PFSK-1 (cell line): ENCODE measurements around the gene GNAS-AS1.

Experiments
- FOXP2 ChIP-seq: optimal IDR thresholded peaks from 2 replicates; pipeline ENCODE3; 2011; ENCODE audit warnings: borderline replicate concordance, control low read depth, inconsistent platforms; ENCODE audit not compliant: insufficient read depth; ENCODE audit errors: extremely low read length, extremely low read depth
- POLR2AphosphoS5 ChIP-seq: IDR thresholded peaks from 2 replicates; pipeline ENCODE4 v1.6.1; 2012; ENCODE audit warnings: low read depth, mild to moderate bottlenecking, control low read depth, low read length, moderate library complexity
- SIN3A ChIP-seq: IDR thresholded peaks from 2 replicates; pipeline ENCODE4 v1.6.1; 2012; ENCODE audit warnings: mild to moderate bottlenecking, low read length, moderate library complexity, borderline replicate concordance; ENCODE audit not compliant: insufficient read depth
- TAF1 ChIP-seq: IDR thresholded peaks from 2 replicates; pipeline ENCODE4 v1.6.1; 2012; ENCODE audit warnings: low read length, control low read depth, borderline replicate concordance; ENCODE audit not compliant: insufficient read depth
- TF ChIP-seq, protein P1 (sequence below), 2 experiments: IDR thresholded peaks; 2 replicates each; pipeline versions ENCODE4 v1.6.1 to v1.8.0; 2011 to 2012; ENCODE audit warnings: low read depth in 2 of 2, low read length in 2 of 2, control low read depth in 1 of 2, inconsistent platforms in 1 of 2, mild to moderate bottlenecking in 1 of 2, moderate library complexity in 1 of 2; ENCODE audit not compliant: insufficient read depth in 1 of 2

GNAS-AS1 gene

DNA sequence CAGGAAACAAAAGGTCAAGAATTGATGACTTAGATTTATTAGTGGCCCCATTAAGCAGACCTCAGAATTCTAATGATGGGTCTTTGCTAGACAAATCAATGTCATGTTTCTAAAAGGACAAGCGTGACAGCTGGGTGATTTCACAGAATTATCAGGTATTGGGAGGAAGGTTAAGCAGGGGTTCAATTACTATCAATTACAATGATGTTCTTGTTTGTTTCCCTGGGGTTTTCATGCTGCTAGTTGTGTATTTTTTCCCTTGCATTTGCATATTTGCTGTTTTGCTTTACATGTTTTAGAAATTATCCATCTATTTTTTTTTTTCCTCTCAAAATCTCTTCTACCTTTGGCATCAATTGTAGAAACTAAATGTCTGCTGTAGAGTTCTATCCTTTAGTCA lies 29.7 kb upstream of the GNAS-AS1 start:
- TF ChIP-seq FOXP2 (no peak), SIN3A (no peak), TAF1 (no peak), POLR2AphosphoS5 (no peak)
- TF ChIP-seq, protein P1, sequence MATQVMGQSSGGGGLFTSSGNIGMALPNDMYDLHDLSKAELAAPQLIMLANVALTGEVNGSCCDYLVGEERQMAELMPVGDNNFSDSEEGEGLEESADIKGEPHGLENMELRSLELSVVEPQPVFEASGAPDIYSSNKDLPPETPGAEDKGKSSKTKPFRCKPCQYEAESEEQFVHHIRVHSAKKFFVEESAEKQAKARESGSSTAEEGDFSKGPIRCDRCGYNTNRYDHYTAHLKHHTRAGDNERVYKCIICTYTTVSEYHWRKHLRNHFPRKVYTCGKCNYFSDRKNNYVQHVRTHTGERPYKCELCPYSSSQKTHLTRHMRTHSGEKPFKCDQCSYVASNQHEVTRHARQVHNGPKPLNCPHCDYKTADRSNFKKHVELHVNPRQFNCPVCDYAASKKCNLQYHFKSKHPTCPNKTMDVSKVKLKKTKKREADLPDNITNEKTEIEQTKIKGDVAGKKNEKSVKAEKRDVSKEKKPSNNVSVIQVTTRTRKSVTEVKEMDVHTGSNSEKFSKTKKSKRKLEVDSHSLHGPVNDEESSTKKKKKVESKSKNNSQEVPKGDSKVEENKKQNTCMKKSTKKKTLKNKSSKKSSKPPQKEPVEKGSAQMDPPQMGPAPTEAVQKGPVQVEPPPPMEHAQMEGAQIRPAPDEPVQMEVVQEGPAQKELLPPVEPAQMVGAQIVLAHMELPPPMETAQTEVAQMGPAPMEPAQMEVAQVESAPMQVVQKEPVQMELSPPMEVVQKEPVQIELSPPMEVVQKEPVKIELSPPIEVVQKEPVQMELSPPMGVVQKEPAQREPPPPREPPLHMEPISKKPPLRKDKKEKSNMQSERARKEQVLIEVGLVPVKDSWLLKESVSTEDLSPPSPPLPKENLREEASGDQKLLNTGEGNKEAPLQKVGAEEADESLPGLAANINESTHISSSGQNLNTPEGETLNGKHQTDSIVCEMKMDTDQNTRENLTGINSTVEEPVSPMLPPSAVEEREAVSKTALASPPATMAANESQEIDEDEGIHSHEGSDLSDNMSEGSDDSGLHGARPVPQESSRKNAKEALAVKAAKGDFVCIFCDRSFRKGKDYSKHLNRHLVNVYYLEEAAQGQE (IDR thresholded peaks at IDR 0.05; ENCODE audit: insufficient read depth in 1 of 2, low read depth in 2 of 2, low read length in 2 of 2): no peak

DNA sequence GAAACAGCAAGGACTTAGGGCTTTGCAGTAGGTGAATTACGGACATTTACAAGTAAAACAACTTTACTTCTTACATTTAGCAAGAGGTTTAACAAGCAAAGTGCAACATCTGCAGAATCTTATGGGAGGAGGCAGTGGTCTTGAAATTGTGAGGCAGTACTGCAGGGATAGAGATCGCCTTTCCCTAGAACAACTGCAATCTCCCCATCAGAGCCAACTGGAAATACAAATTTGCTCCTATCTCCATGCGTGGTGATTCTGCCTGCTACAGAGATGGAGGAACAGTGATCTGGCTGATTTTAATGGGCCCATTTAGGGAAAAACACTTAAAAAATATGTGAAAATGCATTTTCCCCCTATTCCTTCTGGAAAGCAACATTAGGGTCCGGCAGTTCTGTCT lies 27.7 kb upstream of the GNAS-AS1 start:
- TF ChIP-seq, protein P1 (IDR thresholded peaks at IDR 0.05; ENCODE audit: insufficient read depth in 1 of 2, low read depth in 2 of 2, low read length in 2 of 2): no peak
- TF ChIP-seq FOXP2: no peak
- no peak for TF ChIP-seq SIN3A

DNA sequence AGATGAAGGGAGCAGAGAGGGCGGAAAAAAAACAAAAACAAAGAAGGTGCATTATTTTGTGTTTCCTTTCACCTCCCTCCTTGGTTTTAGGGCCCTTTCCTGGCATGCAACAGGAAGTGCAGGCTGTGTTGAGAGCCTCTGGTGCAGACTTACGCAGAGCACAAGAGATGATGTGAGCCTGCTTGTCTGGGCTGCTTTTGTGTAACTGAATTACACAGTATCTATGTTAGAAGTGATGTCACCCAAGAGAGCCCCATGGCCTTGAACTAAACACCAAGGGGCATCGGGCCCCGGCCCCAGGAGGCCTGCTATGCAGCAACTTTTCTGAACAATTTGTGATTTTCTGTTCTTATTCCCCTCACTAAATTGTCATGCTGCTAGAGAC lies 27.3 kb upstream of the GNAS-AS1 start:
- TF ChIP-seq, protein P1 (IDR thresholded peaks at IDR 0.05; ENCODE audit: insufficient read depth in 1 of 2, low read depth in 2 of 2, low read length in 2 of 2): no peak
- no peak for TF ChIP-seq POLR2AphosphoS5
- no peak for TF ChIP-seq TAF1
- TF ChIP-seq FOXP2: no peak
- TF ChIP-seq SIN3A: no peak

DNA sequence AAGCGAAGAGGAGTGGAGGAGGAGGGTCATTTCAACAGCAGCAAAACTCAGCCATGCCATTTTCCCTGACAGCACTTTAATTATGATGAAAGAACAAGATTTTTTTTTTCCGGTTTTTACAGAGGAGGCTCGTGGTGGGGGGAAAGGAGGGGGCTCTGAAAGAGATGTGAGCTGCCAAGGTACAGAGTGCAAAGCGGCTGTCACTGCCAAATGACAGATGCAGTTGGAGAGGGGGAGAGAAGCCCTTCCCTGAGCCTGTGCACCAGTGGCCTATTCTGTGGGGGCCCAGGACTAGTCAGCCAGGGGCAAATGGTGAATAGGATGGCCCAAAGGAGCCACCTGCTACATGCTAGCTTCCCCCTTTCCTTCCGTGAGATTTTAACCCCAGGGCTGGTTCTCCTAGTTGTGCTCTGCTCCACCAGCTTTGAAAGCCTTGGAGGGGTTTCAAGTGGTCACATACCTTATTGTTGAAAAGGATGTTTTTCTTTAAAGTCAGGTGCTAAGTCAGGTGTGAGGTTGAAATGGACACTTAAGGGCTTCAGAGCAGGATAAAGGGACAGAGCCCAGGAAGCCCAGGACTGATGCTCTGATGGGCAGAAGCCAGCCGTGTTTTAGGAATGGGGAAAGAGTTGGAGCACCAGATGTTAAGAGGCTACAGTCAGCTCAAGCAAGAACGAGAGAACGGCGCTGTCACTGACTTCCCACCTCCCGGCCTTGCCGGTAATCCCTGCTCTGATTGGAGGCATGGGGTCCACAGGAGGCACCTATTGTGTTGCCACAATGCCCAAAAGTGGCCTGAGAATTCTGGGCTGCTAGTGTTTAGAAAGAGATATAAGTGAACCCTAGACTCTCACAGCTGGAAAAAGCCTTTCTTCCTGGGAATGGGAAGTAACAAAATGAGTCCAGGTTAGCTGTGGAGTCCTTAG lies 26.6 kb upstream of the GNAS-AS1 start:
- TF ChIP-seq FOXP2 (no peak), POLR2AphosphoS5 (no peak), TAF1 (no peak), SIN3A (no peak)
- TF ChIP-seq, protein P1 (IDR thresholded peaks at IDR 0.05; ENCODE audit: insufficient read depth in 1 of 2, low read depth in 2 of 2, low read length in 2 of 2): no peak
